Endometrium (tissue), 2 donors: Measurements from ENCODE around the gene MYO1A.
"Not testable (repeated sequence)": the region's sequence is repeated elsewhere in the genome, so short reads cannot be mapped to it uniquely, and the experiment has no call there.

ENCODE experiments used
- FAIRE-seq: peaks from 2 replicates; lab custom pipeline; 2012; peaks lifted over from hg19 to GRCh38; lab: Jason Lieb, UNC
- donor health status: control.
- donor health status: control.

The MYO1A gene

GRCh38 chr12:56993346-56993745, 56.6 kb downstream of the MYO1A start:
- no peak for FAIRE-seq

- FAIRE-seq: no peak
These were observed 58.3 kb downstream of the MYO1A start for GRCh38 chr12:56991319-56992246.

- no peak for FAIRE-seq
These were observed 59.1 kb downstream of the MYO1A start for GRCh38 chr12:56990648-56991318.

- FAIRE-seq: no peak
These were observed 59.9 kb downstream of the MYO1A start for GRCh38 chr12:56989861-56990610.

- no peak for FAIRE-seq
These were observed 61.7 kb downstream of the MYO1A start for GRCh38 chr12:56988207-56988739.

GRCh38 chr12:56987551-56988053, 62.3 kb downstream of the MYO1A start:
- no peak for FAIRE-seq

- FAIRE-seq: no peak
These were observed 62.9 kb downstream of the MYO1A start for GRCh38 chr12:56987011-56987410.

- not testable (repeated sequence) for FAIRE-seq
These were observed 64.2 kb downstream of the MYO1A start for GRCh38 chr12:56985714-56986113.

GRCh38 chr12:56983386-56983785, 66.5 kb downstream of the MYO1A start:
- no peak for FAIRE-seq

- FAIRE-seq: not testable (repeated sequence)
These were observed 67.2 kb downstream of the MYO1A start for GRCh38 chr12:56982578-56983236.

- no peak for FAIRE-seq
These were observed 68.9 kb downstream of the MYO1A start for GRCh38 chr12:56980941-56981530.

GRCh38 chr12:56980268-56980667, 69.7 kb downstream of the MYO1A start:
- no peak for FAIRE-seq

- FAIRE-seq: no peak
These were observed 70.3 kb downstream of the MYO1A start for GRCh38 chr12:56979628-56980027.
